ENCODE data around the gene SYT1.

DNA sequence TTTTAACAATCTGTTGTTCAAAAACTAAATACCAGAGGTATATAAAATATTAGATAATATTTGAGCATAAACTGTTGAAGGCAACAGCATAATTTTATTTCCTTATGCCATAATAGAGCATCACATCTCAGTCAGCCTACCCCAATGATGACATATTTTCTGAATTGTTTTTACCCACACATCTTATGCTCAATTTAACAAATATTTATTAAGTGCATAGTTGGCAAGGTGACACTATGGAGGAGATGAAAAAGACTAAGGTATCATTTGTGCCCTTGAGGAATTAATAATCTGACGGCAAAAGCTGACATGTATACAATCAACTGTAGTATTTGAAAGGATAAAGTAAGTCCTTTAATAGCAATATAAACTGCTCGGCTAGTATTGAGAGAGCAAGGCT is 102.4 kb downstream of the SYT1 start:
- no peak for TF ChIP-seq POLR2A (IDR thresholded peaks at IDR 0.05; ENCODE audit: borderline replicate concordance, extremely low read depth, insufficient read depth, insufficient read length)
- TF ChIP-seq POLR2AphosphoS5 (IDR thresholded peaks at IDR 0.05; ENCODE audit: low read depth, low read length) = no peak
- TF ChIP-seq, protein P1, sequence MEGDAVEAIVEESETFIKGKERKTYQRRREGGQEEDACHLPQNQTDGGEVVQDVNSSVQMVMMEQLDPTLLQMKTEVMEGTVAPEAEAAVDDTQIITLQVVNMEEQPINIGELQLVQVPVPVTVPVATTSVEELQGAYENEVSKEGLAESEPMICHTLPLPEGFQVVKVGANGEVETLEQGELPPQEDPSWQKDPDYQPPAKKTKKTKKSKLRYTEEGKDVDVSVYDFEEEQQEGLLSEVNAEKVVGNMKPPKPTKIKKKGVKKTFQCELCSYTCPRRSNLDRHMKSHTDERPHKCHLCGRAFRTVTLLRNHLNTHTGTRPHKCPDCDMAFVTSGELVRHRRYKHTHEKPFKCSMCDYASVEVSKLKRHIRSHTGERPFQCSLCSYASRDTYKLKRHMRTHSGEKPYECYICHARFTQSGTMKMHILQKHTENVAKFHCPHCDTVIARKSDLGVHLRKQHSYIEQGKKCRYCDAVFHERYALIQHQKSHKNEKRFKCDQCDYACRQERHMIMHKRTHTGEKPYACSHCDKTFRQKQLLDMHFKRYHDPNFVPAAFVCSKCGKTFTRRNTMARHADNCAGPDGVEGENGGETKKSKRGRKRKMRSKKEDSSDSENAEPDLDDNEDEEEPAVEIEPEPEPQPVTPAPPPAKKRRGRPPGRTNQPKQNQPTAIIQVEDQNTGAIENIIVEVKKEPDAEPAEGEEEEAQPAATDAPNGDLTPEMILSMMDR (IDR thresholded peaks at IDR 0.05 in 2 of 3, conservative IDR thresholded peaks at IDR 0.05 in 1 of 3; ENCODE audit: borderline replicate concordance in 1 of 3, insufficient read depth in 1 of 3, low read depth in 2 of 3, low read length in 2 of 3) = no peak
- TF ChIP-seq CEBPB (IDR thresholded peaks at IDR 0.05; ENCODE audit: low read depth) = no peak
- no peak for TF ChIP-seq EGR1 (IDR thresholded peaks at IDR 0.05; ENCODE audit: low read depth)
- TF ChIP-seq CBX3 (IDR thresholded peaks at IDR 0.05; ENCODE audit: low read depth) = no peak

Data from HCT116 (cell line).